Embryonic facial prominence (tissue), 1 donor: ENCODE results near the gene SLC30A3.

ENCODE experiments used
- DNase-seq: peaks from one replicate; pipeline ENCODE4 v3.0.0-alpha.2; 2016; ENCODE audit errors: extremely low spot score

The SLC30A3 gene

GRCh38 chr2:27205206-27205605, 57.6 kb downstream of the SLC30A3 start:
- no peak for DNase-seq

GRCh38 chr2:27204566-27204965, 58.3 kb downstream of the SLC30A3 start:
- no peak for DNase-seq

GRCh38 chr2:27203741-27204140, 59.1 kb downstream of the SLC30A3 start:
- DNase-seq, result no peak
